ENCODE measurements around the gene GJD4.
A peak's percentile ranks its signal among the peaks of the same experiment; 100 is the strongest.

GJD4 gene

DNA sequence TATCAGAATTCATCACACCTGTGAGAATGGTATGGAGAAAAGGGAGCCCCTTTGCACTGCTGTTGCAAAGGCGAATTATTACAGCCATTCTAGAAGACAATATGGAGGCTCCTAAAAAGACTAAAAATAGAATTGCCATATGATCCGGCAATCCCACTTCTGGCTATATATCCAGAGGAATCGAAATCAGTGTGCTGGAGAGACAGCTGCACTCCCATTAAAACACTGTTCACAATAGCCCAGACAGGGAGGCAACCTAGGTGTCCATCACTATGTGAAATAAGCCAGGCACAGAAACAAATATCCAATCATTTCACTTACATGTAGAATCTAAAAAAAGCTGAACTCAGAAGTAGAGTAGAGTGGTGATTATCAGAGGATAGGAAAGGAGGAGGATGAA is 26.0 kb upstream of the GJD4 start:
- DNase-seq = no peak

DNA sequence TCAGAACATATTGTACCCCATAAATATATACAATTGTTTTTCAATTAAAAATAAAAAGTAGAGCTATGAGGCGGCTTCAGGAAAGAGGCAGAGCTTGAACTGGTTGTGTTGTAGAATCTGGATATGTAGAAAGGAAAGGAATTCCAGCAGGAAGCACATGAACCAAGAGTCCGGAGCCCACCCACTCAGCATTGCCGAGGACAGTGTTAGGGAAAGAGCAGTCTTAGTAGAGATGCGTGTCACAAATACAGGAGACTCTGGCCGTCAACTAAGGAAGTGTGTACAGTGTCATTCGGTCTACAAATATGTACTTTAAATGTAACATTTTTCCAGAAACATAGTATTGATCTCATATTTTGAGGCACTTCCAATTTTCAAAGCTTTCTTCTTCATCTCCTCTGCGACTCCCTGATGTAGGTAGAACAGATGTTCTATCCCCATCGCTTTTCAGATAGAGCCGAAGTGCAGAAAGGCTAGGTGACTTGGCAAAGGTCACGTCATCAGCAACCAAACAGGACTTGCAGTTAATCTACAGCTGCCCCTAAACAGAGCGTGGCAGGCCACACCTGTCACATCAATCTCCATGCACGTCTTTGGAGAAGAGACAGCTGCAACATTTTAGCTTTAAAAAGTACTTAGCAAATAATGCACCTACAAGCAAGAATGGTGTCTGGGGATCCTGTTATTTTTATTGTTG is 25.3 kb upstream of the GJD4 start:
- no peak for DNase-seq

GRCh38 chr10:35580423-35580770 is 24.7 kb upstream of the GJD4 start:
- DNase-seq = no peak

DNA sequence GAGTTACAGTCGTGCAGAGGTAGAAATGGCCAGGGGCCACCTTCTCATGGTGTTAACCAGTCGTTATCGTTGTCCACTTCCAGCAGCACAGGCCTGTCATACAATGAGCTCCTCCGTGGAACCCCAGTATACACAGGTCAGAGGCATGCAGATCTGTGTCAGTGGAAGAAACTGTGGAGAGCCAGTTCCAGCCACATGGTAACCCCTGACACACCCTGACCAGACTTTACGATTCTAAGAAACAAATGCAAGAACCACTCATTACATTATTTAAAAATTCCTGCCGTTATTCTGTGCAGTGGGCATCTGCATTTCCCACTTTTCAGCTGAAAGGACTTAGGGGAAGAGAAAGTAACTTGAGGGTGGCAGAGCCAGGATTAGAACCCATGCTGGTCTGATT is 23.5 kb upstream of the GJD4 start:
- DNase-seq = no peak

GRCh38 chr10:35584946-35585345 is 20.2 kb upstream of the GJD4 start:
- no peak for DNase-seq

DNA sequence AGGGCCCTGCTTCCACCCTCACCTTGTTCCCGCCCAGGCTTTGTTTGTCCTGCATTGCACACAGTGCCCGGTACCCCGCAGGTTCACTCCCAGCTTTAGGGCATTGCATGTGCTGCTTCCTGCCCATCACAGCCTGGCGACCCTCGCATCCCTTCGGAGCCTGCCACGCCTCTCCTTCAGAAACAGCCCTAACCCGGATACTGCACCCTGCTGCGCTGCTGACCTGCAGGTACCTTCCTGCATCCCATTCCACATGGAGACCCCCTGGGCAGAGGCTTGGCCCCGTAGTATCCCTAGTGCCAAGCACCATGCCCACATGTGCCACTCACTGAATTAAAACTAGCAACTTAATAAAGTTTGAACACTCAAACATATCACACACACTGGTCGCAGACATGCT is 19.8 kb upstream of the GJD4 start:
- no peak for DNase-seq

DNA sequence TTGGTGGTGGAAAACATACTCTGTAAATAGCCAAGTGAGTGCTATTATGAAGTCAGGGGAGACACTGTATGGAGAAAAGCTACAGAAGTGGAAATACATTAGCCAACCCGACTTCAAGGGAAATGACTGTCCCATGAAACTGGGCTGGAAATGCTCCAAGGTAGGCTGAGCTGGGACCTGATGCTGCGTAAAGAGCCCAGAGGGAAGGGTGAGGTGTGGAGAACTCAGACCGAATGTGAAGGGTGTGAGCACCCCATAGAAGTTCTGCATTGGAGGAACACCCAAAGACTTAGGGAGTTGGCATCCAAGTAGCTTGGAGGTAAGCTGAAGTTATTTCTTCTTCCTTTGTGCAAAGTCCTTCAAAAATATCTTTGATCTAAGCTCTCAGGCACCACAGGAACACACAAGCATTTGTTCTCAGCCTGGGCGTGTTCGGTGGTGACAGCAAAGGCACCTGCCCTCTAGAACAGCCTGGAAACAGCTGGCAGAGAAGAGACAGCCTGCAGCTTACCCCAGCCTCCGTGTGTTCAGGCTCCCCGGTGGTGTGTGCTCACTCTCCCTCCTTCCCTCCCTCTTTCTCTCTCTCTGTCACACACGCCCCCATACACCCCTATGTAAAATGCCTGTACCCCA is 19.1 kb upstream of the GJD4 start:
- DNase-seq = no peak

- no peak for DNase-seq
These were observed 16.3 kb upstream of the GJD4 start for GRCh38 chr10:35588836-35589235.

DNA sequence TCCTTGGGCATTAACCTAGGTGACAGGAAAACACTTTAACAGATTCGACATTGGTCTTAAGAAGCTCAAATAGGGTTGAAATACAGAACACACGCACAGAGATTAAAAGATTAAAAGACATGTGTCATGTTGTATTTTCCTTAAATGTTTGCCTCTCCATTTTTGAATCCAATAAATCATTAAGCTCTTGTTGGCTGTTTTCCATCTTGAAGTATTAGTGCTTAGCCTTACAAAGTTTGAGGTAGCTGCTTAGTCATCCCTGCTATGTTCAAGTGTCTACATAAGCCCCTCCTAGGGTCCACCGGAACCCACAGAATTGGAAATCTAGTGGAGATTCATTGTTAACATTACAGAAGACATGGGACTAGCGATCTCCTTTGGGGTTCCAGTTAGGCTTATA is 12.7 kb upstream of the GJD4 start:
- no peak for DNase-seq

- DNase-seq = no peak
These were observed 10.7 kb upstream of the GJD4 start for GRCh38 chr10:35594115-35595079.

GRCh38 chr10:35595106-35595505 is 10.0 kb upstream of the GJD4 start:
- DNase-seq = no peak

GRCh38 chr10:35598379-35598778 is 6.8 kb upstream of the GJD4 start:
- no peak for DNase-seq

GRCh38 chr10:35600193-35600592 is 4.9 kb upstream of the GJD4 start:
- DNase-seq = no peak

GRCh38 chr10:35606430-35606829 is 1.3 kb downstream of the GJD4 start:
- DNase-seq = peak; percentile 13

DNA sequence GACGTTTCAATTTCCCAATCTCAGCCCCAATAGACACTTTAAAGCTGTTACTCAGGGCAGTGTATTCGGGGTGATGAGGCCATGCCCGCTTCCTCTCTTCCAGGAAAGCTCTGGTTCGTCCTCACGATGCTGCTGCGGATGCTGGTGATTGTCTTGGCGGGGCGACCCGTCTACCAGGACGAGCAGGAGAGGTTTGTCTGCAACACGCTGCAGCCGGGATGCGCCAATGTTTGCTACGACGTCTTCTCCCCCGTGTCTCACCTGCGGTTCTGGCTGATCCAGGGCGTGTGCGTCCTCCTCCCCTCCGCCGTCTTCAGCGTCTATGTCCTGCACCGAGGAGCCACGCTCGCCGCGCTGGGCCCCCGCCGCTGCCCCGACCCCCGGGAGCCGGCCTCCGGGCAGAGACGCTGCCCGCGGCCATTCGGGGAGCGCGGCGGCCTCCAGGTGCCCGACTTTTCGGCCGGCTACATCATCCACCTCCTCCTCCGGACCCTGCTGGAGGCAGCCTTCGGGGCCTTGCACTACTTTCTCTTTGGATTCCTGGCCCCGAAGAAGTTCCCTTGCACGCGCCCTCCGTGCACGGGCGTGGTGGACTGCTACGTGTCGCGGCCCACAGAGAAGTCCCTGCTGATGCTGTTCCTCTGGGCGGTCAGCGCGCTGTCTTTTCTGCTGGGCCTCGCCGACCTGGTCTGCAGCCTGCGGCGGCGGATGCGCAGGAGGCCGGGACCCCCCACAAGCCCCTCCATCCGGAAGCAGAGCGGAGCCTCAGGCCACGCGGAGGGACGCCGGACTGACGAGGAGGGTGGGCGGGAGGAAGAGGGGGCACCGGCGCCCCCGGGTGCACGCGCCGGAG is 2.6 kb downstream of the GJD4 start:
- peak; percentile 20 for DNase-seq

GRCh38 chr10:35608328-35608672 is 3.2 kb downstream of the GJD4 start:
- DNase-seq = no peak

DNA sequence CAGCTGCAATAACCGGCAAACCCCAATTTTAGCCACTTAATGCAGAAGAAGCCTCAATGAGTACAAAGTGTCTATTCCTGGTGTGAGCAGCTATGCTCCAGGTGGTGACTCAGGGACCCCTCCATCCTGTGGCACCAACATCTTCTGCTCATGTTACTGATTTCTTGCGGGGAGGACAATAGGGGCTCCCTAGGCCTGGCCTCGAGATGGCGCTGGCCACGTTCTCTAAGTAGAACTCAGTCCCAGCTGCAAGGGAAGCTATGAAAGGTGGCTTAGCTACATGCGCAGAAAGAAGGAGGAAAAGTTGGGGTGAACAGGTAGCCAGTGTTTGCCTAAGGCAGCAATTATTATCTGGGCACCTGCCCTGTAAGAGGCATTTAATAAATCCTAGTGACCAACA is 6.6 kb downstream of the GJD4 start:
- no peak for DNase-seq

- no peak for DNase-seq
These were observed 7.4 kb downstream of the GJD4 start for GRCh38 chr10:35612385-35613106.

GRCh38 chr10:35613107-35613440 is 7.9 kb downstream of the GJD4 start:
- no peak for DNase-seq

DNA sequence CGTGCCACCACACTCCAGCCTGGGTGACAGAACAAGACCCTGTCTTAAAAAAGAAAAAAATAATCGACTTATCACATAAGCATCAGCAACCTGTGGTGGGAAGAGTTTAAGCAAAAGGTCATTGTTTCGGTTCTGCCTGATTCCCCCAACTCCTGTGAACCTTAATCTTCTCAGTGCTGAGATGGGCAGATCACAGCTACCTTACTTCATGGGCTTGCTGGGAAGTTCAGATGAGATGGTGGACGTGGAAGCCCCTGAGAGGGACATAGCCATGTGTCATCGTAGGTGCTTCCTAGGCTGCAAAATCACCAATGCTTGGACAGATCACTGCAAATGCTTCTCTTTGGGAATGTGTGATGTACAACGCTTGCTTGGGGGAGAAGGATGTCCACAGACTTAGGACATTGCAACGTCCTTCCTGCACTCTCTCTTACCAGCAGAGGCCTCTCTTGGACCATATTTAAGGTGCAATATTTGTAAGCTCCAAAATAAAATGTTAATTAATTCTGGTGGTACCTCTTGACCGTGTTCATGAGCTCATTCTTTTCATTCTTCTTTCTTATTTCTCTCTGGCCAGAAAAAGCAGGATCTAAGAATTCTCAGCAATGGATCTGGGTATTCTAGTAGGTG is 8.6 kb downstream of the GJD4 start:
- DNase-seq = peak; percentile 27

GRCh38 chr10:35614312-35614711 is 9.2 kb downstream of the GJD4 start:
- DNase-seq = no peak

Data from fibroblast of skin of scalp (primary cell).